Activated CD8-positive, alpha-beta memory T cell treated with anti-CD3 and anti-CD28 coated beads for 36 hours (primary cell): ENCODE data around the gene ADCYAP1. TPM values are rescaled to one million over a fixed set of nuclear protein-coding genes. Genes with fewer than 3 reads are reported as not detected.

ENCODE experiments used
- CTCF ChIA-PET: fragments of 350-600 bp; sonication (Branson Sonifier 250); formaldehyde crosslinking; loops from one replicate; lab custom pipeline; 2021; ENCODE audit warnings: antibody characterized with exemption; lab: Charles Lee
- POLR2A ChIA-PET: fragments of 350-600 bp; sonication (Branson Sonifier 250); formaldehyde crosslinking; loops from one replicate; lab custom pipeline; 2021; ENCODE audit warnings: antibody characterized with exemption; lab: Charles Lee
- total RNA-seq, 2 experiments: library from RNA; stranded (reverse); gene quantifications; one replicate each; pipeline ENCODE4 v1.2.3, GENCODE V29; 2021

ADCYAP1 gene
- total RNA-seq, 2 experiments from 2014 or later: not detected

GRCh38 chr18:907885-908757, 3.5 kb downstream of the ADCYAP1 start:
- POLR2A ChIA-PET: no interaction called here
- CTCF ChIA-PET: no interaction called here

- CTCF ChIA-PET: no interaction called here
- POLR2A ChIA-PET: no interaction called here
These were observed 4.4 kb downstream of the ADCYAP1 start for GRCh38 chr18:908758-909724.

- POLR2A ChIA-PET: no interaction called here
- CTCF ChIA-PET: no interaction called here
These were observed 5.6 kb downstream of the ADCYAP1 start for GRCh38 chr18:910247-910646.

DNA sequence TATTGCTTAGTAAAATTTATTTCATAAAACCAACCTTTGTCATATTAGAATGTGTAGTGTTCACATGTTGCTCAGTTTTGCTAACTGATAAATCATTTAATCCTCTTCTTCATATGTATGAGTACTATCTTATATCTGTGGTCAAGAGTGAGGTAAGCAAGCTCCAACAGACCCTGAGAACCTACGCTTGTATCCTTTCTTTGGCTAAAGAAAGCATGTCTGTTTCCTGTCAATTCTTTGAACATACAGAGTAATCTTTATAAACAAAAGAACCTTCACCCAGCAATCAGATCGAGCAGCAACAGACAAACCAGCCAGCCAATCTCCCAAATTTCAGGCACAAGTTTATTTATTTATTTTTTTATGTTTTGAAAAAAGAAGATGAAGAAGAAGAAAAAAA, 6.4 kb downstream of the ADCYAP1 start:
- ChIA-PET POLR2A (interaction anchor here (0.7 kb wide), 1 partner anchor 345 kb away, joined by 5 read pairs; no protein-coding TSS in a partner anchor), CTCF (interaction anchor here (0.6 kb wide), 1 partner anchor 230 kb away, joined by 3 read pairs; no protein-coding TSS in a partner anchor)

DNA sequence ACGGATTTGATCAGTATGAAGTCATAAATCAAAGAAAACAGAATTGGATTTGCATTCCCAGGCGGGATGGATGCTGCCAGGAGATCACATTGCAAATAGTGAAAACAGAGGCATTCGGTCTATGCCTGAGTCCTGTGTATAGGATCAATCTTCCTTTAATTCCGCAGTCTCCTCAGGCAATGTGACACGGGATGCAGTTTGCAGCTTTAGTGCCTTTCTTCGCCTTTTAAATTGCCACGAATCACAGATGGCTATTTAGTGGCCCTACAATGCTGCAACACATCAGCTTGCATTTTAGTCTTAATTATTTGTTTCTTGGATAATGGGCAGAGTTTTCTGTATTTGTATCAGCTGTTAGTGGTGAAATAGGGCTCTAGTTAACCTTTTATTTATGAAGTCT, 6.8 kb downstream of the ADCYAP1 start:
- ChIA-PET CTCF (interaction anchor here (0.6 kb wide), 1 partner anchor 231 kb away, joined by 3 read pairs; no protein-coding TSS in a partner anchor), POLR2A (interaction anchor here (0.7 kb wide), 1 partner anchor 345 kb away, joined by 5 read pairs; no protein-coding TSS in a partner anchor)

GRCh38 chr18:916562-916961, 11.9 kb downstream of the ADCYAP1 start:
- POLR2A ChIA-PET: no interaction called here
- CTCF ChIA-PET: no interaction called here

- POLR2A ChIA-PET: no interaction called here
- CTCF ChIA-PET: no interaction called here
These were observed 14.4 kb downstream of the ADCYAP1 start for GRCh38 chr18:919078-919477.

DNA sequence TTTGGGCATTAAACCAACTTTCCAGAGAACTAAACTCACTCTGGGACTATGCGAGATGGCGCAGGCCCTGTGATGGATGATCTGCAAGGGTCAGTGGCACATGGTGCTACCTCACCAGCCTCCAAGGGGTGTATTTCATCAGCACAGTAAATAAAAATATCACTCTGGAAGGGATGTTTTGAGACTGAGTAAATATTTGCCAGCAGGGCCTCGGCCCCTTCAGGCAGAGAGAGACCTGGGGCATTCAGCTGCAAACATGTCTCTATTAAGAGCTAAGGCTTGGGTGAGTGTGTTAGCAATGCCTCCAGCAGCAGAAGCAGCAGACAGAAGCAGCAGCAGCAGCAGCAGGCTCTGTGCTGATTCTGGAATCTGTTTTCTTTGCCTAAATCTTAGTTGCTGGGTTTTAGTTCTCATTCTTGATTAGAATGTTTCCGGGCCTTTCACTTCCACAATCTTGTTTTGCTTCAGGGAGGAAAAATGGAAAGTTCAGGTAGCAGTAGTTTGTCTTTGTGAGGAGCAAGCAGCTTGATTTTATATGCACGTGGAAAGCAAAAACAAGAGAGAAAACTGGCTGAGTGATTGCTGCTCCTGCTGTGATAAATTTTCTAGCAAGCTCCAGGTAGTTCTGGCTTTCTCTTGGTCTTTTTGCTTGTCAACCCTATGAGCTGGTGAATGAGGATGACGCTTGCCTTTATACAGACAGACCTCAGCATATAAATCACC, 18.6 kb downstream of the ADCYAP1 start:
- POLR2A ChIA-PET: no interaction called here
- CTCF ChIA-PET: no interaction called here

- CTCF ChIA-PET: no interaction called here
These were observed 20.3 kb downstream of the ADCYAP1 start for GRCh38 chr18:924987-925386.

GRCh38 chr18:926946-927345, 22.3 kb downstream of the ADCYAP1 start:
- ChIA-PET CTCF (no interaction called here), POLR2A (no interaction called here)

More at GRCh38 chr18:924987-925386, 20.3 kb downstream of the ADCYAP1 start:
- POLR2A ChIA-PET: no interaction called here

DNA sequence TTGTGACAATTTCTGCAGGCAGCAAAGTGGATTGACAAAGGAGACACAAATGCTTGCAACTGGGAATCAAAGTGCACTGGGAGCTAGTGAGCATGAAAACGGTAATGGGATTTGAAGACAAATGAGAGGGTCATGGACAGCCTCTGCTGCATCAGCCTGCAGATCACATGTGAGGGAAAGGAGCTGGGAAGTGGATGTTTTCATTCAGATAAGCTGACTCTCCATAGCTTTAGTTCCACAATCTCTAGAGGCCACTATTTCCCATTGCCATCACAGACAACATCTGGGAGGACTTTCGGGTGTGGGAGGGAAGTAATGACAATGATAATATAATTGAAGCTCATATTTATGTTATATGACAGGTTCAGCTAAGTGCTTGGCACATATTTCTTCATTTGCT, 28.4 kb downstream of the ADCYAP1 start:
- POLR2A ChIA-PET: no interaction called here

GRCh38 chr18:934518-935133, 30.0 kb downstream of the ADCYAP1 start:
- CTCF ChIA-PET: no interaction called here
- POLR2A ChIA-PET: no interaction called here

More for the DNA sequence above, 28.4 kb downstream of the ADCYAP1 start:
- CTCF ChIA-PET: no interaction called here

DNA sequence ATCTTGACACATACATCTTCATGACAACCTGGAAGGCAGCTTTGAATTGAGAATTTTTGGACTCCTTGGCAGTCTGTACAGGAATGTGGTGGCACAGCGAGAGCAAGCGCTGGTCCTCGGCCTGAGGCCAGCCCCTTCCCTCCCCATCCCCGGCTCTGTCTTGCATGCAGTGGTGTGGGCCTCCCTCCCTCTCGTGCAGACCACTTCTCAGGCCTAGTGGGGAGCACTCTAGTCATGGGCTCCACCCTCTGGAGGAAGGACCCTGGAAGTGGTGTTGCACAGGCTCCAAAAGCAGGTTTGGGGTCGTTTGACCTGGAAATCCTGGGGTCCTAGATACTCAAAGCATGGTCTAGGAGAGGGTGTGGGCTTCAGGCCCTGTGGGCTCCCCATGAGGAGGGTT, 32.3 kb downstream of the ADCYAP1 start:
- POLR2A ChIA-PET: no interaction called here
- CTCF ChIA-PET: no interaction called here

- ChIA-PET CTCF (no interaction called here), POLR2A (no interaction called here)
These were observed 34.5 kb downstream of the ADCYAP1 start for GRCh38 chr18:939166-939565.

DNA sequence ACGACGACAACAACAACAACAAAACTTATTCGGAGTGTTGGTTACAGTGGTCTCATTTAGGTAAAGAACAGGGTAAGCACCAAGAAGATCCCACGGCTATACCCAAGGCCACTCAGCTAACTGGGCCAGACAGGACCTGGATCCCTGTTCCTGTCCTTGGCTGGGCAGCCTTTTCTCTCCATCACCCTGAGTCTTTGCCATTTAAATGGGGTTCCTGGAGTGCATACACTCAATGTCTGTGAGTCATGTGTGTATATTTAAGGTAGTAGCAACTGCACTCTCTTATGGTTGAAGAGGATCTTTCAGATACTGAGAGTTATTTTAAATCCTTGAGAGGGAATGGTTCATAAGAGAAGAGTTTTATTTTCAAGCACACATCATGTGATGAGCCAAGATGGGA, 35.3 kb downstream of the ADCYAP1 start:
- ChIA-PET CTCF (no interaction called here), POLR2A (no interaction called here)

DNA sequence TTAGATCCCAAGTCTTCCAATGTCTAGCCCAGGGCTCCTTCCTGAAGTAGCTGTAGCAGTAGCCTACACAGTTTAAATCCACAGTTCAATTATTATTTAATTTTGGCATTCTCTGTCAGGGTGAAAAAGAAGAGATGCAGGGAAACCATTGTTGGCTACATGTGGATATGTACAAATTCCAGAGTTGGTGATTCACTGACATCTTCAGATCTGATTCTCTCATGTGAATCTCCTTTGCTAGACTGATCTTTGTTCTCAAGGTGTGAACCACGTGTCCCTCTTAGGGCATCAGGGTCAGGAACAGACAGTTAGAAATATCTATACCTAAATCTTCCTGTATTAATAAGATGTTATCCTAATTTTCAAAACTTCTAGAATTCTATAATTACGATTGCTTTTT, 36.7 kb downstream of the ADCYAP1 start:
- ChIA-PET POLR2A (no interaction called here), CTCF (no interaction called here)

DNA sequence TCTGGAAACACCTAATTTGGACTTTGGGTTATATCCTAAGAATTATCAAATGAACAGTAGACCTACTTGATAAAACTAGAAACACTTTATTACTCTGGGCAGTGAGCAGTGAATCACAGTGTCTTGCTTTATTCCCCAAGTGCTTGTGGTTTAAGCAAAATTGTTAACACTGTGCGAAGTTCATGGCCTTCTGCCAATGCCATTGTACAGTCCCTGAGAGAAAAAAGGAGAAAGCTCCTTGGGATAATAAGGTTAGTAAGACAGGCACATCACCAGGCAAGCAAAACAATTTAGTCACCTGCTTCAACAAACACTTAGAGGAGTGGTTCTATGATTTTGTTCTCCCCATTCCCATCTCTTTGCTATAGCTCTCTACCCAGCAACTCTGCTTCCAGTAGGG, 39.8 kb downstream of the ADCYAP1 start:
- POLR2A ChIA-PET: no interaction called here
- CTCF ChIA-PET: no interaction called here

DNA sequence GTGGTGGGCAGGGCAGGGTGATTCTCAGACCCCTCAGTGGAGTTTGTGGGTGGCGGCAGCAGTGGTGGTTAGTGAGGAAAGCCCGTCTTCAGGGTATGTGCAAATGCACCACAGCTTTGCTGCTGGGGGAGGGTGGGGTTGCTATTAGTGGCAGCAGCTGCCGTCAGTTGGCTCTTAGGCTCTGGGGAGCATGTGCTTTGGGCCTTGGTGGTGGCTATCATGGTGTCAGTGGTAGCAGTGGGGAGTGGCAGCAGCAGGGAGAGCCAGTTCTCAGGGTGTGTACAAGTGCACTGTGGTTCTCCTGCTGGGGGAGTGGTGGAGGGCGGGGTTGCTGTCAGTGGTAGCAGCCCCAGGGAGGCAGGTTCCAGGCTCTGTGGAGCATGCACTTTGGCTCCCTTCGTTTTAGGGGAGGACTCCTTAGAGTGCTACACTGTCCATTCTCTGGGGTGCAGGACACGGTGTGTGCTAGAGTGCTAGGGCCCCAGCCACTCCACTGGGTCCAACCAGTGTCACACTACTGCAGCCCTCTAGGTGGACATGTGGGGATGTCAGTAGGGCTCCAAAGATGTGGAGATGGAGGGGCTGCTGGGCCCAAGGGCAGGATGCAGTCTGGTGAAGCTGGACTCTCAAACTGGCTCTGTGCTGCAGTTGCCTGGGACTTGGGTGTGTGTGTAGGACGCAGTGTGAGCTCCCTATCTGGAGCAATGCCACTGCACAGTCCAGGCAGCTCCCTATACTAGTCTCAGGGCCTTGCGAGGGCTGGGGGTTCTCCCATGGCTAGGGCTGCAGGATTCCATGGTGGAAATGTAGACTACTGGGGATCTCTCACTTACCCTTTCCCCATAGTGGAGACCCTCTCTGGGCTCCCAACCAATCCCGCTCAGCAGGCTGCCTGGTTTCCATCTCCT, 45.3 kb downstream of the ADCYAP1 start:
- POLR2A ChIA-PET: no interaction called here
- CTCF ChIA-PET: no interaction called here
